ENCODE measurements around the gene SAG.

The SAG gene

GRCh38 chr2:233287871-233288270, 19.7 kb upstream of the SAG start:
- H3K36me3 ChIP-seq (ENCODE audit: insufficient read depth, low read length): peaks cover 29% of the 10 kb centered on the region
- H3K79me2 ChIP-seq (ENCODE audit: control insufficient read depth, insufficient read depth, low read length, unreplicated experiment): peaks cover 3% of the 10 kb centered on the region
- H3K27me3 ChIP-seq (ENCODE audit: insufficient read depth, low read length): no peaks in the 10 kb centered on the region
- no peak overlapping the region for H3K4me3 ChIP-seq (ENCODE audit: low read depth, low read length)
- H2AFZ ChIP-seq (ENCODE audit: low read length, unreplicated experiment): no peak overlapping the region
- no peak overlapping the region for H3K27ac ChIP-seq (ENCODE audit: low read depth, low read length)
- H3K4me1 ChIP-seq (ENCODE audit: control insufficient read depth, insufficient read depth, low read length, unreplicated experiment): peaks cover 7% of the 10 kb centered on the region

- Histone ChIP-seq H3K27ac (ENCODE audit: low read depth, low read length) (no peak overlapping the region), H3K27me3 (ENCODE audit: insufficient read depth, low read length) (no peaks in the 10 kb centered on the region), H2AFZ (ENCODE audit: low read length, unreplicated experiment) (no peak overlapping the region), H3K4me3 (ENCODE audit: low read depth, low read length) (no peak overlapping the region), H3K4me1 (ENCODE audit: control insufficient read depth, insufficient read depth, low read length, unreplicated experiment) (peaks cover 7% of the 10 kb centered on the region), H3K79me2 (ENCODE audit: control insufficient read depth, insufficient read depth, low read length, unreplicated experiment) (peaks cover 3% of the 10 kb centered on the region), H3K36me3 (ENCODE audit: insufficient read depth, low read length) (peaks cover 25% of the 10 kb centered on the region)
These were observed 19.0 kb upstream of the SAG start for GRCh38 chr2:233288663-233289062.

- Histone ChIP-seq H3K36me3 (ENCODE audit: insufficient read depth, low read length) (peaks cover 28% of the 10 kb centered on the region), H3K79me2 (ENCODE audit: control insufficient read depth, insufficient read depth, low read length, unreplicated experiment) (peaks cover 3% of the 10 kb centered on the region), H3K27me3 (ENCODE audit: insufficient read depth, low read length) (no peaks in the 10 kb centered on the region)
These were observed 18.0 kb upstream of the SAG start for GRCh38 chr2:233289648-233290047.

GRCh38 chr2:233290051-233290845, 17.4 kb upstream of the SAG start:
- Histone ChIP-seq H3K27ac (ENCODE audit: low read depth, low read length) (no peak overlapping the region), H3K27me3 (ENCODE audit: insufficient read depth, low read length) (no peaks in the 10 kb centered on the region), H3K4me3 (ENCODE audit: low read depth, low read length) (no peak overlapping the region), H3K4me1 (ENCODE audit: control insufficient read depth, insufficient read depth, low read length, unreplicated experiment) (peaks cover 7% of the 10 kb centered on the region), H3K36me3 (ENCODE audit: insufficient read depth, low read length) (peaks cover 30% of the 10 kb centered on the region), H3K79me2 (ENCODE audit: control insufficient read depth, insufficient read depth, low read length, unreplicated experiment) (peaks cover 3% of the 10 kb centered on the region), H2AFZ (ENCODE audit: low read length, unreplicated experiment) (no peak overlapping the region)

More at GRCh38 chr2:233289648-233290047, 18.0 kb upstream of the SAG start:
- Histone ChIP-seq H2AFZ (ENCODE audit: low read length, unreplicated experiment) (no peak overlapping the region), H3K4me3 (ENCODE audit: low read depth, low read length) (no peak overlapping the region), H3K4me1 (ENCODE audit: control insufficient read depth, insufficient read depth, low read length, unreplicated experiment) (peaks cover 7% of the 10 kb centered on the region), H3K27ac (ENCODE audit: low read depth, low read length) (no peak overlapping the region)

GRCh38 chr2:233295891-233296290, 11.7 kb upstream of the SAG start:
- H3K4me3 ChIP-seq (ENCODE audit: low read depth, low read length): no peak overlapping the region
- no peak overlapping the region for H2AFZ ChIP-seq (ENCODE audit: low read length, unreplicated experiment)
- peaks cover 19% of the 10 kb centered on the region for H3K36me3 ChIP-seq (ENCODE audit: insufficient read depth, low read length)
- H3K27me3 ChIP-seq (ENCODE audit: insufficient read depth, low read length): no peaks in the 10 kb centered on the region
- H3K27ac ChIP-seq (ENCODE audit: low read depth, low read length): no peak overlapping the region
- H3K79me2 ChIP-seq (ENCODE audit: control insufficient read depth, insufficient read depth, low read length, unreplicated experiment): no peaks in the 10 kb centered on the region
- no peaks in the 10 kb centered on the region for H3K4me1 ChIP-seq (ENCODE audit: control insufficient read depth, insufficient read depth, low read length, unreplicated experiment)

GRCh38 chr2:233297076-233297475, 10.5 kb upstream of the SAG start:
- no peaks in the 10 kb centered on the region for H3K4me1 ChIP-seq (ENCODE audit: control insufficient read depth, insufficient read depth, low read length, unreplicated experiment)
- H2AFZ ChIP-seq (ENCODE audit: low read length, unreplicated experiment): no peak overlapping the region
- no peaks in the 10 kb centered on the region for H3K27me3 ChIP-seq (ENCODE audit: insufficient read depth, low read length)
- no peak overlapping the region for H3K27ac ChIP-seq (ENCODE audit: low read depth, low read length)
- H3K79me2 ChIP-seq (ENCODE audit: control insufficient read depth, insufficient read depth, low read length, unreplicated experiment): no peaks in the 10 kb centered on the region
- no peak overlapping the region for H3K4me3 ChIP-seq (ENCODE audit: low read depth, low read length)
- peaks cover 10% of the 10 kb centered on the region; the same call in 1 of the 2 replicates for H3K36me3 ChIP-seq (ENCODE audit: insufficient read depth, low read length)

- Histone ChIP-seq H3K36me3 (ENCODE audit: insufficient read depth, low read length) (peaks cover 5% of the 10 kb centered on the region; the same call in 1 of the 2 replicates), H3K27ac (ENCODE audit: low read depth, low read length) (no peak overlapping the region), H3K27me3 (ENCODE audit: insufficient read depth, low read length) (no peaks in the 10 kb centered on the region), H2AFZ (ENCODE audit: low read length, unreplicated experiment) (no peak overlapping the region), H3K79me2 (ENCODE audit: control insufficient read depth, insufficient read depth, low read length, unreplicated experiment) (no peaks in the 10 kb centered on the region), H3K4me3 (ENCODE audit: low read depth, low read length) (no peak overlapping the region), H3K4me1 (ENCODE audit: control insufficient read depth, insufficient read depth, low read length, unreplicated experiment) (no peaks in the 10 kb centered on the region)
These were observed 7.2 kb upstream of the SAG start for GRCh38 chr2:233300401-233300800.

GRCh38 chr2:233301248-233301647, 6.4 kb upstream of the SAG start:
- H3K36me3 ChIP-seq (ENCODE audit: insufficient read depth, low read length): no peaks in the 10 kb centered on the region
- no peaks in the 10 kb centered on the region for H3K27me3 ChIP-seq (ENCODE audit: insufficient read depth, low read length)
- no peaks in the 10 kb centered on the region for H3K4me1 ChIP-seq (ENCODE audit: control insufficient read depth, insufficient read depth, low read length, unreplicated experiment)
- H3K79me2 ChIP-seq (ENCODE audit: control insufficient read depth, insufficient read depth, low read length, unreplicated experiment): no peaks in the 10 kb centered on the region
- no peak overlapping the region for H2AFZ ChIP-seq (ENCODE audit: low read length, unreplicated experiment)
- no peak overlapping the region for H3K27ac ChIP-seq (ENCODE audit: low read depth, low read length)
- no peak overlapping the region for H3K4me3 ChIP-seq (ENCODE audit: low read depth, low read length)

GRCh38 chr2:233301811-233302210, 5.8 kb upstream of the SAG start:
- H3K4me1 ChIP-seq (ENCODE audit: control insufficient read depth, insufficient read depth, low read length, unreplicated experiment): no peaks in the 10 kb centered on the region
- H3K79me2 ChIP-seq (ENCODE audit: control insufficient read depth, insufficient read depth, low read length, unreplicated experiment): no peaks in the 10 kb centered on the region
- no peaks in the 10 kb centered on the region for H3K36me3 ChIP-seq (ENCODE audit: insufficient read depth, low read length)
- H3K4me3 ChIP-seq (ENCODE audit: low read depth, low read length): no peak overlapping the region
- no peaks in the 10 kb centered on the region for H3K27me3 ChIP-seq (ENCODE audit: insufficient read depth, low read length)
- H2AFZ ChIP-seq (ENCODE audit: low read length, unreplicated experiment): no peak overlapping the region
- no peak overlapping the region for H3K27ac ChIP-seq (ENCODE audit: low read depth, low read length)

- Histone ChIP-seq H3K36me3 (ENCODE audit: insufficient read depth, low read length) (no peaks in the 10 kb centered on the region), H3K27me3 (ENCODE audit: insufficient read depth, low read length) (no peaks in the 10 kb centered on the region), H2AFZ (ENCODE audit: low read length, unreplicated experiment) (no peak overlapping the region), H3K27ac (ENCODE audit: low read depth, low read length) (no peak overlapping the region), H3K4me3 (ENCODE audit: low read depth, low read length) (no peak overlapping the region), H3K4me1 (ENCODE audit: control insufficient read depth, insufficient read depth, low read length, unreplicated experiment) (no peaks in the 10 kb centered on the region), H3K79me2 (ENCODE audit: control insufficient read depth, insufficient read depth, low read length, unreplicated experiment) (no peaks in the 10 kb centered on the region)
These were observed 4.4 kb upstream of the SAG start for GRCh38 chr2:233303252-233303651.

- Histone ChIP-seq H3K27ac (ENCODE audit: low read depth, low read length) (no peak overlapping the region), H3K79me2 (ENCODE audit: control insufficient read depth, insufficient read depth, low read length, unreplicated experiment) (no peaks in the 10 kb centered on the region), H3K4me1 (ENCODE audit: control insufficient read depth, insufficient read depth, low read length, unreplicated experiment) (no peaks in the 10 kb centered on the region), H3K36me3 (ENCODE audit: insufficient read depth, low read length) (no peaks in the 10 kb centered on the region), H3K4me3 (ENCODE audit: low read depth, low read length) (no peak overlapping the region), H2AFZ (ENCODE audit: low read length, unreplicated experiment) (no peak overlapping the region), H3K27me3 (ENCODE audit: insufficient read depth, low read length) (peaks cover 18% of the 10 kb centered on the region)
These were observed 3.8 kb downstream of the SAG start for GRCh38 chr2:233311241-233311926.

Data from ACC112 (cell line).